ENCODE data around the gene RNU5D-1.
"Not testable (repeated sequence)": the region's sequence is repeated elsewhere in the genome, so short reads cannot be mapped to it uniquely, and the experiment has no call there.

The RNU5D-1 gene

GRCh38 chr1:44776730-44777068 lies 45.7 kb upstream of the RNU5D-1 start:
- in situ Hi-C loops (cut with HindIII; ENCODE audit: low pct_ligation_motif_present, low sequenced_read_pairs): no loop called here
- H3K27ac ChIP-seq: peak overlapping the region; percentile 95
- TF ChIP-seq CTCF (IDR thresholded peaks at IDR 0.05; ENCODE audit: low read depth, low read length, missing control alignments): no peak

GRCh38 chr1:44775930-44776729 lies 45.2 kb upstream of the RNU5D-1 start:
- no peak for DNase-seq
- in situ Hi-C loops (cut with HindIII; ENCODE audit: low pct_ligation_motif_present, low sequenced_read_pairs): no loop called here
- Histone ChIP-seq H3K27ac (peak overlapping the region; percentile 95), H3K4me3 (ENCODE audit: low read depth, low read length) (peak overlapping the region; percentile 95), H3K27me3 (replicated peaks) (no peaks in the 10 kb centered on the region), H3K36me3 (replicated peaks) (peaks cover 48% of the 10 kb centered on the region)
- TF ChIP-seq CTCF (IDR thresholded peaks at IDR 0.05; ENCODE audit: low read depth, low read length, missing control alignments): no peak

More at GRCh38 chr1:44776730-44777068, 45.7 kb upstream of the RNU5D-1 start:
- Histone ChIP-seq H3K36me3 (replicated peaks) (peaks cover 49% of the 10 kb centered on the region), H3K4me3 (ENCODE audit: low read depth, low read length) (peak overlapping the region; percentile 95), H3K27me3 (replicated peaks) (no peaks in the 10 kb centered on the region)
- no peak for DNase-seq

GRCh38 chr1:44775078-44775929 lies 44.3 kb upstream of the RNU5D-1 start, which contains the start of gene RPS8:
TSS of gene RPS8 (plus strand) at chr1:44775540. CDS start at chr1:44775597, 57 bp downstream.
- Histone ChIP-seq H3K36me3 (replicated peaks) (peaks cover 41% of the 10 kb centered on the region), H3K4me3 (ENCODE audit: low read depth, low read length) (peak within 1 kb of the TSS; percentile 95), H3K27me3 (replicated peaks) (no peaks in the 10 kb centered on the region), H3K27ac (peak within 1 kb of the TSS; percentile 95)
- peak; percentile 93 for DNase-seq
- TF ChIP-seq CTCF (IDR thresholded peaks at IDR 0.05; ENCODE audit: low read depth, low read length, missing control alignments): no peak
- in situ Hi-C loops (cut with HindIII; ENCODE audit: low pct_ligation_motif_present, low sequenced_read_pairs): no loop called here

- H3K27ac ChIP-seq; H3K36me3 ChIP-seq (replicated peaks); H3K27me3 ChIP-seq (replicated peaks); DNase-seq; in situ Hi-C loops (cut with HindIII; ENCODE audit: low pct_ligation_motif_present, low sequenced_read_pairs); H3K4me3 ChIP-seq (ENCODE audit: low read depth, low read length): not testable (repeated sequence)
These were observed 35.5 kb upstream of the RNU5D-1 start for GRCh38 chr1:44766421-44766820.

GRCh38 chr1:44760876-44761275 lies 29.9 kb upstream of the RNU5D-1 start:
- DNase-seq: no peak
- no peaks in the 10 kb centered on the region for H3K27me3 ChIP-seq (replicated peaks)
- H3K27ac ChIP-seq: no peak overlapping the region
- in situ Hi-C loops (cut with HindIII; ENCODE audit: low pct_ligation_motif_present, low sequenced_read_pairs): no loop called here
- no peak for TF ChIP-seq CTCF (IDR thresholded peaks at IDR 0.05; ENCODE audit: low read depth, low read length, missing control alignments)
- H3K36me3 ChIP-seq (replicated peaks): peaks cover 3% of the 10 kb centered on the region
- no peak overlapping the region for H3K4me3 ChIP-seq (ENCODE audit: low read depth, low read length)

GRCh38 chr1:44759077-44759476 lies 28.1 kb upstream of the RNU5D-1 start:
- no peak for TF ChIP-seq CTCF (IDR thresholded peaks at IDR 0.05; ENCODE audit: low read depth, low read length, missing control alignments)
- no peak overlapping the region for H3K27ac ChIP-seq
- no peak overlapping the region for H3K4me3 ChIP-seq (ENCODE audit: low read depth, low read length)
- no peaks in the 10 kb centered on the region for H3K27me3 ChIP-seq (replicated peaks)
- in situ Hi-C loops (cut with HindIII; ENCODE audit: low pct_ligation_motif_present, low sequenced_read_pairs): no loop called here
- DNase-seq: no peak
- peaks cover 9% of the 10 kb centered on the region for H3K36me3 ChIP-seq (replicated peaks)

All from brain microvascular endothelial cell (primary cell).